AML-193 (cell line): Measurements from ENCODE around the gene MCC.
A peak's percentile ranks its signal among the peaks of the same experiment; 100 is the strongest.

Experiments
- DNase-seq, 2 experiments: peaks; one replicate each; lab custom pipeline; 2025; lab: John Stamatoyannopoulos, UW

The MCC gene

DNA sequence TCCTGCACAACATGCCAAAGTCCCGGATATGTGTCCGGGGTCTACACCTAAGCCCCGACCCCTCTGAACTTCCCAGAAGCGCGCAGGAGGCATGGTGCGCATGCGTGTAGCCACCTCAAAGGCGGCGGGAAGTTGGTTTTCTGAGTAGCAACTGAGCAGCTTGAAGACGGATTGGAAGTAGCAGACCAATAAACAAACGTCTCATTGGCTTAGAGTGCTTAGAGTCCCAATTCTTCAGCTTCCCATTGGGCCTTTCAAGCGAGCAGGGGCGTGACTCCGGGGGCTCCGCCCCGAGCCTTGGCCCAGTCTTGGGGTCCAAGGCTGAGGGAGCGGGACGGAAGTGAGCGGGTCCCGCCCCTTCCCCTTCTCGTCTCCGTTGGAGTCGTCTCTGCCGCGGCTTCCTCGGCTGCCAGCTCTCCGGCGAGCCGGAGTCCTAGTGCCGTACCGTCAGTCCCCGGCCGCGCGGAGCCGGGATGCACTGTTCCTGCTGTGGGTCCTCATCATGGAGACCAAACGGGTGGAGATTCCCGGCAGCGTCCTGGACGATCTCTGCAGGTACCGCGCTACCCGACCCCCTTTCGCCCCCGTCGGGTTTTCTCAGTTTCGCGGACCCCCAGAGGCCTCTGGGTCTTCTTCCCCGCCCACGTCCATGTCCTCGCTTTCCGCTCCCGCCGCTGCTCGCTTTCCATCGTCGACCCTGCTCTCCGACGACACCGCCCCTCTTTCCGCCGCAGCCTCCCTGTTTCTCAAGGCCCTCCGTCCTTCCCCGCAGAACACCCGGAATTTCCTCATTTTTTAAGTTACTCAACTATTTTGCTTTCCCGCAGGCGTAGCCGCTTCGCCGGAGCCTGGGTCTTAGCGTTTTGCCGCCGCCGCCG lies 511.6 kb downstream of the MCC start, which contains the start of gene DCP2:
TSS of gene DCP2 (plus strand) at position 367 of the 878 bp plus-strand sequence. CDS start at position 503, 136 bp downstream.
- peak; percentile 98 to 99 for DNase-seq

DNA sequence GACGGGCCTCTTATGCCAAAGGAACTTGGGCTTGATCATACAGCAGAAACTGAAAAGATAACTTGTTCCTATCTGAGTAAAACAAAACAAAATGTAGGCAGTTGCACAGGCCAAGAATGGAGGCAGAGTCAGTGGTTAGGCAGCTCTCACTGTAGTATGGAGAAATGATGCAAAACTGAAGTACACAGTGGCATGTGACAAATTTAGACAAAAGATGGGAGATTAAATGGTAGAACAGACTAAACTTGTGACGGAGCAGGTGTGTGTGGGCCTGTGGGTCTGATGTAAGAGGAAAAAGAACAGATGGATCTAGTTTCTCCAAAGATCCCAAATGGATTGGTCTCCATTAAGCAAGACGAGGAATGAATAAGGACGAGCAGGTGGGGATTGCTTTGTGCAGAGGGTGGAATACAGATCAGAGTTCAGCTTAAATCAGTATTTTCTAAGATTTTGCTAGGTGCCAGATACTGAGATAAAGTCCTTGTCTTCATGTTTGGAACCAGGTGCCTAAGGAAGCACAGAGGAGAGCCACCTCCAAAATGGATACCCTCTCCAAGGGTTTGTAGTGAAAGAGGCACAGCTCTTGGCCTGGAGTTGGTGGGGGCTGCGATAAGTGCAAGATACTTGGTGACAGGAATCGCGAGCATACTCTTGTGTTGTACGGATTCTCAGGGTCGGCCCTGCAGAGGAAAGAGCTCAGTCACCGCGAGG lies 512.4 kb downstream of the MCC start:
- peak; percentile 54 to 66 for DNase-seq

- DNase-seq = no peak
Observed at GRCh38 chr5:112974901-112975300, 513.4 kb downstream of the MCC start.

- DNase-seq = no peak
Observed at GRCh38 chr5:112973904-112974303, 514.3 kb downstream of the MCC start.

GRCh38 chr5:112973036-112973435 lies 515.2 kb downstream of the MCC start:
- no peak for DNase-seq
